ENCODE data around the gene DRG2.
A peak's percentile ranks its signal among the peaks of the same experiment; 100 is the strongest.

DRG2 gene

GRCh38 chr17:18065546-18065945 is 22.2 kb upstream of the DRG2 start:
- no peak for DNase-seq (ENCODE audit: low spot score)
- Histone ChIP-seq H3K27me3 (ENCODE audit: insufficient read depth, poor library complexity, severe bottlenecking) (no peaks in the 10 kb centered on the region), H3K36me3 (ENCODE audit: low read depth) (peaks cover 31% of the 10 kb centered on the region)

DNA sequence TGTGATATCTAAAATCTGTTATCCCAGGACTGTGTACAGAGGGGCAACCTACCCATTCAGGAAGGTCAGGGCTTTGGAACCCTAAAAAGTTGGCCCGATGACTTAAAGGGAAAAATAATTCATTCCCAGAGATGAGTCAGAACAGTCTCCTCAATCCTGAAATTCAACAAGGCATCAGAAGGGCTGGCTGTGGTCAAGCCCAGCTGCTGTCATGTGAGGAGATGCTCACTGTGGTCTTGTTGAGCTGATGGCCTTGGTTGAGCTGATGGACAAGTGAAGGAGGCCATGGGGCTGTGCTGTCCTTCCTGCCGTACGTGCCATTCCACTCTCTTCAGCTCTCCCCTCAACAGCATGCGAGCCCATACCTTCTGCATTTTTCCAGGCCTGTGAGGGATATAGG is 20.9 kb upstream of the DRG2 start:
- no peaks in the 10 kb centered on the region for H3K4me1 ChIP-seq (ENCODE audit: insufficient read depth, poor library complexity, severe bottlenecking)
- H3K27me3 ChIP-seq (ENCODE audit: insufficient read depth, poor library complexity, severe bottlenecking) = no peaks in the 10 kb centered on the region
- ATAC-seq (ENCODE audit: low read depth) (no peak), DNase-seq (ENCODE audit: low spot score) (no peak)
- H3K4me3 ChIP-seq (ENCODE audit: severe bottlenecking) = no peak overlapping the region
- TF ChIP-seq, protein P1, sequence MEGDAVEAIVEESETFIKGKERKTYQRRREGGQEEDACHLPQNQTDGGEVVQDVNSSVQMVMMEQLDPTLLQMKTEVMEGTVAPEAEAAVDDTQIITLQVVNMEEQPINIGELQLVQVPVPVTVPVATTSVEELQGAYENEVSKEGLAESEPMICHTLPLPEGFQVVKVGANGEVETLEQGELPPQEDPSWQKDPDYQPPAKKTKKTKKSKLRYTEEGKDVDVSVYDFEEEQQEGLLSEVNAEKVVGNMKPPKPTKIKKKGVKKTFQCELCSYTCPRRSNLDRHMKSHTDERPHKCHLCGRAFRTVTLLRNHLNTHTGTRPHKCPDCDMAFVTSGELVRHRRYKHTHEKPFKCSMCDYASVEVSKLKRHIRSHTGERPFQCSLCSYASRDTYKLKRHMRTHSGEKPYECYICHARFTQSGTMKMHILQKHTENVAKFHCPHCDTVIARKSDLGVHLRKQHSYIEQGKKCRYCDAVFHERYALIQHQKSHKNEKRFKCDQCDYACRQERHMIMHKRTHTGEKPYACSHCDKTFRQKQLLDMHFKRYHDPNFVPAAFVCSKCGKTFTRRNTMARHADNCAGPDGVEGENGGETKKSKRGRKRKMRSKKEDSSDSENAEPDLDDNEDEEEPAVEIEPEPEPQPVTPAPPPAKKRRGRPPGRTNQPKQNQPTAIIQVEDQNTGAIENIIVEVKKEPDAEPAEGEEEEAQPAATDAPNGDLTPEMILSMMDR (IDR thresholded peaks at IDR 0.05; ENCODE audit: poor library complexity, severe bottlenecking) = no peak
- H3K36me3 ChIP-seq (ENCODE audit: low read depth) = peaks cover 23% of the 10 kb centered on the region
- no peaks in the 10 kb centered on the region for H3K9me3 ChIP-seq (ENCODE audit: severe bottlenecking)
- H3K27ac ChIP-seq (ENCODE audit: poor library complexity, severe bottlenecking) = no peak overlapping the region

More at GRCh38 chr17:18065546-18065945, 22.2 kb upstream of the DRG2 start:
- TF ChIP-seq, protein P1 (IDR thresholded peaks at IDR 0.05; ENCODE audit: poor library complexity, severe bottlenecking) = no peak
- Histone ChIP-seq H3K4me1 (ENCODE audit: insufficient read depth, poor library complexity, severe bottlenecking) (no peaks in the 10 kb centered on the region), H3K9me3 (ENCODE audit: severe bottlenecking) (no peaks in the 10 kb centered on the region), H3K27ac (ENCODE audit: poor library complexity, severe bottlenecking) (no peak overlapping the region), H3K4me3 (ENCODE audit: severe bottlenecking) (no peak overlapping the region)
- no peak for ATAC-seq (ENCODE audit: low read depth)

GRCh38 chr17:18069101-18069500 is 18.6 kb upstream of the DRG2 start:
- Histone ChIP-seq H3K27ac (ENCODE audit: poor library complexity, severe bottlenecking) (no peak overlapping the region), H3K4me3 (ENCODE audit: severe bottlenecking) (no peak overlapping the region), H3K9me3 (ENCODE audit: severe bottlenecking) (no peaks in the 10 kb centered on the region), H3K4me1 (ENCODE audit: insufficient read depth, poor library complexity, severe bottlenecking) (no peaks in the 10 kb centered on the region), H3K36me3 (ENCODE audit: low read depth) (peaks cover 8% of the 10 kb centered on the region; the same call in 1 of the 2 replicates), H3K27me3 (ENCODE audit: insufficient read depth, poor library complexity, severe bottlenecking) (no peaks in the 10 kb centered on the region)
- DNase-seq (ENCODE audit: low spot score) (no peak), ATAC-seq (ENCODE audit: low read depth) (no peak)
- TF ChIP-seq, protein P1 (IDR thresholded peaks at IDR 0.05; ENCODE audit: poor library complexity, severe bottlenecking) = no peak

GRCh38 chr17:18070861-18071340 is 16.8 kb upstream of the DRG2 start:
- H3K4me3 ChIP-seq (ENCODE audit: severe bottlenecking) = no peak overlapping the region
- H3K9me3 ChIP-seq (ENCODE audit: severe bottlenecking) = no peaks in the 10 kb centered on the region
- H3K4me1 ChIP-seq (ENCODE audit: insufficient read depth, poor library complexity, severe bottlenecking) = no peaks in the 10 kb centered on the region
- 0 out of 2 replicates have a peak, but pooled peaks cover 2% of the 10 kb centered on the region for H3K36me3 ChIP-seq (ENCODE audit: low read depth)
- H3K27me3 ChIP-seq (ENCODE audit: insufficient read depth, poor library complexity, severe bottlenecking) = no peaks in the 10 kb centered on the region
- no peak overlapping the region for H3K27ac ChIP-seq (ENCODE audit: poor library complexity, severe bottlenecking)
- no peak for DNase-seq (ENCODE audit: low spot score)
- ATAC-seq (ENCODE audit: low read depth) = 0 out of 3 replicates have a peak, but pooled peaks have one; percentile 33
- TF ChIP-seq, protein P1 (IDR thresholded peaks at IDR 0.05; ENCODE audit: poor library complexity, severe bottlenecking) = no peak

DNA sequence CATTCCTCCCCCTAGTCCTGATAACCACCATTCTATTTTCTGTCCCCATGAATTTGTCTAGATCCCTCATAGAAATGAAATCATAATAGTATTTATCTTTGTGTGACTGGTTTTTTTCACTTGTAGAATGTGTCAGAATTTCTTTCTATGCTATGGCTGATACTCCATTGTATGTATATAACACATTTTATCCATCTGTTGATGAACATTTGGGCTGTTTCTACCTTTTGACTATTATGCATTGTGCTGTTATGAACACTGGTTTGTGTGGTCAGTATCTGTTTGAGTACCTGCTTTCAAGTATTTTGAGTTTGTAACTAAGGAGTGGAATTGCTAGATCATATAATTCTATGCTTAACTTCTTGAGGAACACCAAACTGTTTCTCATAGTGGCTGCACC is 16.0 kb upstream of the DRG2 start:
- no peak overlapping the region for H3K4me3 ChIP-seq (ENCODE audit: severe bottlenecking)
- H3K9me3 ChIP-seq (ENCODE audit: severe bottlenecking) = no peaks in the 10 kb centered on the region
- TF ChIP-seq, protein P1 (IDR thresholded peaks at IDR 0.05; ENCODE audit: poor library complexity, severe bottlenecking) = no peak
- H3K4me1 ChIP-seq (ENCODE audit: insufficient read depth, poor library complexity, severe bottlenecking) = no peaks in the 10 kb centered on the region
- no peak overlapping the region for H3K27ac ChIP-seq (ENCODE audit: poor library complexity, severe bottlenecking)
- H3K27me3 ChIP-seq (ENCODE audit: insufficient read depth, poor library complexity, severe bottlenecking) = no peaks in the 10 kb centered on the region
- ATAC-seq (ENCODE audit: low read depth) = no peak
- no peaks in the 10 kb centered on the region for H3K36me3 ChIP-seq (ENCODE audit: low read depth)
- DNase-seq (ENCODE audit: low spot score) = no peak

All from RWPE2 (cell line).